Testis (tissue), 3 donors: Measurements from ENCODE around the gene SIAH2. TPM values are rescaled to one million over a fixed set of nuclear protein-coding genes. Genes with fewer than 3 reads are reported as not detected.

ENCODE experiments used
- DNase-seq: peaks from one replicate; pipeline ENCODE4 v3.0.0-alpha.2; 2019
- H3K27ac ChIP-seq, 2 donors: fragments of 200-600 bp; sonication (generic); one replicate each; pipeline ENCODE4 v1.5.1; 2019
- H3K27me3 ChIP-seq: fragments of 200-600 bp; sonication (generic); one replicate; pipeline ENCODE4 v1.5.1; 2019
- H3K36me3 ChIP-seq: fragments of 200-600 bp; sonication (generic); one replicate; pipeline ENCODE4 v1.5.1; 2017; ENCODE audit warnings: low read depth; ENCODE audit errors: missing control alignments
- H3K4me1 ChIP-seq: fragments of 200-600 bp; sonication (generic); one replicate; pipeline ENCODE4 v1.5.1; 2019
- H3K4me3 ChIP-seq, 2 donors: fragments of 200-600 bp; sonication (generic); one replicate each; pipeline ENCODE4 v1.5.1; 2017 to 2019
- H3K9me3 ChIP-seq: fragments of 200-600 bp; sonication (generic); one replicate; pipeline ENCODE4 v1.5.1; 2017
- POLR2A ChIP-seq: fragments of 450-650 bp; IDR thresholded peaks from one replicate; pipeline ENCODE4 v1.6.1; 2017; ENCODE audit warnings: antibody characterized with exemption, mild to moderate bottlenecking, moderate library complexity
- WGBS, 2 donors: methylation state at CpG; one replicate each; pipeline ENCODE4 v1.1.5; 2018; 5-methylcytosine and 5-hydroxymethylcytosine counted together
- intact Hi-C: fragments of 100-400 bp; cut with DNase I; formaldehyde crosslinking; loops from one replicate; pipeline ENCODE4 v1.15.1; 2023; ENCODE audit warnings: low total_unique reads
- polyA plus RNA-seq: library from polyadenylated mRNA; stranded (reverse); fragments of 350-450 nt; fragmentation: Illumina TruSeq; extraction: RNeasy Lipid Tissue Mini Kit (QIAGEN cat#74804); gene quantifications from one replicate; pipeline ENCODE4 v1.2.3, GENCODE V29; 2014; ENCODE audit warnings: low read depth, low replicate concordance; ENCODE audit not compliant: insufficient read depth
- total RNA-seq, 2 donors: library from RNA; depleted of rRNA; stranded (reverse); fragments of >200 nt; gene quantifications; one replicate each; pipeline ENCODE4 v1.2.3, GENCODE V29; 2016
- TF ChIP-seq, protein P1 (sequence below), 3 experiments: fragments of 450-650 bp in 2 of 3; fragments of 200-600 bp in 1 of 3; sonication (generic) in 1 of 3; IDR thresholded peaks; one replicate each; pipeline ENCODE4 v1.5.1; 2016 to 2019; ENCODE audit warnings: antibody characterized with exemption in 3 of 3, mild to moderate bottlenecking in 2 of 3, moderate library complexity in 1 of 3

The SIAH2 gene
- total and polyA plus RNA-seq, 3 donors from 2014 or later, result 17.5 to 46.1 (median 37.5) TPM

DNA sequence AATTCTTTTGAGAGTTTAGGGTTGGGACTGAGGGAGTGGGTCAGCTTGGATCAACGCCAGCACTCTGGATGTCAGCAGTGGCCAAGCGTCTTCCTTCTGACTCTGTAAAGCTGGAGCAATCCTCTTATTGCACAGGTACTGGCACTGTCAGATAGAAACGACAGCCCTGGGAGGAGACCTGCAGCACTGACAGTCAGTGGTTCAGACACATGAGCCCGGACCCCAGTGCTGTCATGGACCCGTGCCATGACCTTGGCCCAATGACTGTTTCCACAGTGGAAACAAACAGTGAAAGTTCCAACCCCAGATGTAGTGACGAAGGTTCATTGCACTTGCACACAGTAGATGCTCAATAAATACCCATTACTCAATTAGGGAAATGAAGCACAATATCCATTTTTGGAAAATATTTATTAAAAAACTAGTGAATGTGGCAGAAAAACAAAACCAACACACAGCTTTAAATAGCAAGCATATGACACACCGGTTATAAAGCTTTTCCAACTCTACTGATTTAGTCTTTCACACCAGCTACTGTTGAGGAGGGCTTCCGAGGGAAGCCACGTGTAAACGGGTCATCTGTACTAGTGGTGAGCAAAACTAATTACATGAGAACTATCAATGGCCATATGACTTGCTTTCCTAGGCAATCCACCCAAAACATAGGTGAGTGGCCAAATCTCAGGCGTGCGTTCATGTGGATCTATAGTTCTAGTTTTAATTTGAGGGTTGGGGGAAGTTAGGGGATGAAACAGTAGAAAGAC lies 22.1 kb downstream of the SIAH2 start:
- TF ChIP-seq, protein P1, sequence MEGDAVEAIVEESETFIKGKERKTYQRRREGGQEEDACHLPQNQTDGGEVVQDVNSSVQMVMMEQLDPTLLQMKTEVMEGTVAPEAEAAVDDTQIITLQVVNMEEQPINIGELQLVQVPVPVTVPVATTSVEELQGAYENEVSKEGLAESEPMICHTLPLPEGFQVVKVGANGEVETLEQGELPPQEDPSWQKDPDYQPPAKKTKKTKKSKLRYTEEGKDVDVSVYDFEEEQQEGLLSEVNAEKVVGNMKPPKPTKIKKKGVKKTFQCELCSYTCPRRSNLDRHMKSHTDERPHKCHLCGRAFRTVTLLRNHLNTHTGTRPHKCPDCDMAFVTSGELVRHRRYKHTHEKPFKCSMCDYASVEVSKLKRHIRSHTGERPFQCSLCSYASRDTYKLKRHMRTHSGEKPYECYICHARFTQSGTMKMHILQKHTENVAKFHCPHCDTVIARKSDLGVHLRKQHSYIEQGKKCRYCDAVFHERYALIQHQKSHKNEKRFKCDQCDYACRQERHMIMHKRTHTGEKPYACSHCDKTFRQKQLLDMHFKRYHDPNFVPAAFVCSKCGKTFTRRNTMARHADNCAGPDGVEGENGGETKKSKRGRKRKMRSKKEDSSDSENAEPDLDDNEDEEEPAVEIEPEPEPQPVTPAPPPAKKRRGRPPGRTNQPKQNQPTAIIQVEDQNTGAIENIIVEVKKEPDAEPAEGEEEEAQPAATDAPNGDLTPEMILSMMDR (IDR thresholded peaks at IDR 0.05), result no peak
- TF ChIP-seq POLR2A, result no peak
- intact Hi-C loops, result no loop called here
- WGBS, 2 donors, result 72% methylated on average over 12 of the region's 12 CpGs

DNA sequence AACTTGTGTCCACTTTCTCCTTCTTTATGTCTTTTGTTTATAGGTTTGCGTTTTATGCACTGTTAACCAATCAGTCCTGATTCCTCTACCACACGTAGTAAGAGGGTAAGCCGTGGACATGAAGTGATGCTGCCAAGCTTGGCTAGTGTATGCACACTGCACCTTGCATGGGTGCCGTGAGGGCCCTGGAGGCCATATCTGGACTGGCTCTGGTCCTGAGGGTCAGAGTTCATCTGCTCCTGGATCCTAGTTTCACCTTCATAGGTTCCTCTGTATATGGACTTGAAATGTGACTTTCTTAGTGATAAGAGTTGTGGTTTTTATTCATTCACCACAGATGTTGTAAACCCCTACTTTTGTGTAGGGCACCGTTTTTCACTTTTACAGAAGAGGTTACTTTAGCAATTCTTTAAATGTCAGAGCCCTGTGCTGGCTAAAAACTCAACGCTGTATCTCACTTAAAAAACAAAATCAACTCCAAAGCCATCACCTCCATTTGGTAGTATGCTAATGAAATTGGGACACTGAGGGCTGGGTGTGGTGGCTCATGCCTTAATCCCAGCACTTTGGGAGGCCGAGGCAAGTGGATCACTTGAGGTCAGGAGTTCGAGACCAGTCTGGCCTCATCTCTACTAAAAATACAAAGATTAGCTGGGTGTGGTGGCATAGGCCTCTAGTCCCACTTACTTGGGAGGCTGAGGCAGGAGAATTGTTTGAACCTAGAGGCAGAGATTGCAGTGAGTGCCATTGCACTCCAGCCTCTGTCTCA lies 22.9 kb downstream of the SIAH2 start:
- peaks cover 21% of the 10 kb centered on the region for H3K4me1 ChIP-seq
- H3K27me3 ChIP-seq, result no peaks in the 10 kb centered on the region
- H3K27ac ChIP-seq, result no peak overlapping the region
- TF ChIP-seq POLR2A, result no peak
- TF ChIP-seq, protein P1 (IDR thresholded peaks at IDR 0.05), result no peak
- H3K9me3 ChIP-seq, result no peaks in the 10 kb centered on the region
- 87 to 89% methylated on average over 8 of the region's 8 CpGs for WGBS, 2 donors
- intact Hi-C loops, result no loop called here
- H3K36me3 ChIP-seq, result no peaks in the 10 kb centered on the region
- DNase-seq, result no peak
- no peak overlapping the region for H3K4me3 ChIP-seq

More for the DNA sequence above, 22.1 kb downstream of the SIAH2 start:
- Histone ChIP-seq H3K36me3 (no peaks in the 10 kb centered on the region), H3K27me3 (no peaks in the 10 kb centered on the region), H3K9me3 (no peaks in the 10 kb centered on the region), H3K4me3 (no peak overlapping the region), H3K27ac (no peak overlapping the region), H3K4me1 (peaks cover 21% of the 10 kb centered on the region)
- DNase-seq, result no peak

DNA sequence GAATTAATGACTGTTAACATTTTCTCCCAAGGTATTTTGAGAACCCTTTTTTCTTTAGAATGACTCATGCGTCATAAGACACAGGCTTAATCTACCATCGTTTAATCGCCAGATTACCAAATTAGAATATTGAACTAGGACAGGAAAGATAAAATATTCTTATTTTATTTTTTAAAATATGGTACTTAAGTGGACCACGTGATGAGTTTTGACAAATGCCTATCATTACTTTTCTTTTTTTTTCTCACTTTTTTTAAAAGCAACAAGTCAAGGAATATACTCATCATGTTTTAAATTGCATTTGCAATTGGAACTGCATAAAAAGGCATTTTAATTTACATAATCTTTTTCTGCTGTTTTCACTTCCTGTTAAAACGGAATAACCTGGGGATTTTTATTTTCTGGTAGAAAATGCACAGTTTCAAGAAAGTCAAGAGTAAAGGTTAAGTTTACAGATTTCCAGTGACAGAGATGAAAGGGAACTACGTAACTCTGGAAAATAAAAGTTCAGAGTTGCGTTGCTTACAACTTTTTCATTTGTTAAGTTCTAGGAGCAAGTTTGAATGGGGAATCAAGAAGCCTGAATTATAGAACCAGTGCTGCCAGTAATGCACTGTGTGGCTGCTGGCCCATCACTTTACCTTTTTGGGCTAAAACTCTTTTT lies 23.6 kb downstream of the SIAH2 start:
- peaks cover 21% of the 10 kb centered on the region for H3K4me1 ChIP-seq
- H3K27ac ChIP-seq, result no peak overlapping the region
- TF ChIP-seq, protein P1 (IDR thresholded peaks at IDR 0.05), result no peak
- TF ChIP-seq POLR2A, result no peak
- no peaks in the 10 kb centered on the region for H3K9me3 ChIP-seq
- H3K27me3 ChIP-seq, result no peaks in the 10 kb centered on the region
- no peak overlapping the region for H3K4me3 ChIP-seq
- 79 to 82% methylated on average over 7 of the region's 7 CpGs for WGBS, 2 donors
- DNase-seq, result no peak
- intact Hi-C loops, result no loop called here
- H3K36me3 ChIP-seq, result no peaks in the 10 kb centered on the region

DNA sequence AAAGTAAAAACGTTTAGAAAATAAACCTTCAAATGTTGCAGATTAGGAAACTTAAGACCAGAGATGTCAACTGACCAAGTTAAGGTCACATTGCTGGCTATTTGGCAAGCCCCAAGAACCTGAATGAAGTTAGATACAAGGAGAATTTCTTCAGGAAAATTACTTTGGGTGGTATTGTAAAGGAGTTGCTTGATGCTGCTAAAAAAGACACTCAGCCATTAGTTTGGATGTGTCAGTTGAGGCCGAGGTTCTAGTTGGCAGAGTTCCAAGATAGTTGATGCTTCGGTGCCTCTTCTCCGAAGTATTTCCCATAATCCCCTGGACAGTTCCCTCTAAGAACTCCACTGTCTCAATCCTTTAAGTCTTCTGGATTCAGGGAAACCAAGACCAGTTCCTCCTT lies 24.3 kb downstream of the SIAH2 start:
- no peak overlapping the region for H3K4me3 ChIP-seq
- TF ChIP-seq, protein P1 (IDR thresholded peaks at IDR 0.05), result no peak
- no peak for TF ChIP-seq POLR2A
- no peak for DNase-seq
- H3K27me3 ChIP-seq, result no peaks in the 10 kb centered on the region
- no peaks in the 10 kb centered on the region for H3K36me3 ChIP-seq
- intact Hi-C loops, result no loop called here
- WGBS, 2 donors, result 39 to 47% methylated on average over 4 of the region's 4 CpGs
- peaks cover 18% of the 10 kb centered on the region for H3K4me1 ChIP-seq
- peak overlapping the region; percentile 13 to 69 for H3K27ac ChIP-seq
- no peaks in the 10 kb centered on the region for H3K9me3 ChIP-seq
